OCI-LY1 (cell line): ENCODE data around the gene TMEM260.

Experiments
- H2AFZ ChIP-seq: fragments of 200-600 bp; sonication (generic), shearing (Covaris generic); 2 replicates; pipeline ENCODE4 v1.6.0; 2014; ENCODE audit warnings: antibody characterized with exemption, mild to moderate bottlenecking, low read length
- H3F3A ChIP-seq: fragments of 200-600 bp; sonication (generic), shearing (Covaris generic); 2 replicates; pipeline ENCODE4 v1.6.0; 2014; ENCODE audit warnings: mild to moderate bottlenecking, antibody characterized with exemption, low read length, moderate library complexity; ENCODE audit not compliant: insufficient read depth
- H3K27ac ChIP-seq: fragments of 200-600 bp; sonication (generic); 2 replicates; pipeline ENCODE4 v1.5.1; 2014; ENCODE audit warnings: low read length, mixed run types, mild to moderate bottlenecking, low read depth; ENCODE audit not compliant: poor library complexity, severe bottlenecking
- H3K27me3 ChIP-seq: fragments of 200-600 bp; sonication (generic); 2 replicates; pipeline ENCODE4 v1.6.0; 2014; ENCODE audit warnings: antibody characterized with exemption, mild to moderate bottlenecking, low read length, moderate library complexity; ENCODE audit not compliant: insufficient read depth
- H3K36me3 ChIP-seq: fragments of 200-600 bp; sonication (generic); 2 replicates; pipeline ENCODE4 v1.6.1; 2014; ENCODE audit warnings: mild to moderate bottlenecking, antibody characterized with exemption, low read length, moderate library complexity, mixed read lengths; ENCODE audit not compliant: insufficient read depth
- H3K4me1 ChIP-seq: fragments of 200-600 bp; sonication (generic); 2 replicates; pipeline ENCODE4 v1.5.1; 2014; ENCODE audit warnings: mild to moderate bottlenecking, low read length, moderate library complexity; ENCODE audit not compliant: insufficient read depth, severe bottlenecking
- H3K4me2 ChIP-seq: fragments of 200-600 bp; sonication (generic), shearing (Covaris generic); 2 replicates; pipeline ENCODE4 v1.6.1; 2014; ENCODE audit warnings: low read length
- H3K4me3 ChIP-seq: fragments of 200-600 bp; sonication (generic); 2 replicates; pipeline ENCODE4 v1.5.1; 2014; ENCODE audit warnings: low read length, low read depth, mild to moderate bottlenecking, mixed read lengths; ENCODE audit not compliant: poor library complexity, severe bottlenecking
- H3K79me2 ChIP-seq: fragments of 200-600 bp; shearing (Covaris generic); 2 replicates; pipeline ENCODE4 v1.6.1; 2016; ENCODE audit warnings: mixed run types, low read length, mixed read lengths; ENCODE audit not compliant: insufficient read depth
- H3K9ac ChIP-seq: fragments of 200-600 bp; sonication (generic), shearing (Covaris generic); 2 replicates; pipeline ENCODE4 v1.6.1; 2014; ENCODE audit warnings: mild to moderate bottlenecking, low read length, mixed read lengths
- H3K9me2 ChIP-seq: fragments of 200-600 bp; sonication (generic), shearing (Covaris generic); 2 replicates; pipeline ENCODE4 v1.6.1; 2014; ENCODE audit warnings: low read depth, mild to moderate bottlenecking, low read length, mixed read lengths
- H3K9me3 ChIP-seq: fragments of 200-600 bp; shearing (Covaris generic); 2 replicates; pipeline ENCODE4 v1.6.1; 2014; ENCODE audit warnings: low read length, mixed read lengths
- H4K20me1 ChIP-seq: fragments of 200-600 bp; sonication (generic), shearing (Covaris generic); 2 replicates; pipeline ENCODE4 v1.6.0; 2016; ENCODE audit warnings: mild to moderate bottlenecking, low read length; ENCODE audit not compliant: insufficient read depth
- EZH2 ChIP-seq: fragments of 200-600 bp; sonication (generic), shearing (Covaris generic); IDR thresholded peaks from 2 replicates; pipeline ENCODE4 v1.8.0; 2017; ENCODE audit warnings: borderline replicate concordance, mixed run types, mild to moderate bottlenecking, antibody characterized with exemption, low read length, moderate library complexity, mixed read lengths
- TF ChIP-seq, protein P1 (sequence below): fragments of 200-600 bp; sonication (generic), shearing (Covaris generic); IDR thresholded peaks from 2 replicates; pipeline ENCODE4 v1.5.1; 2017; ENCODE audit warnings: mild to moderate bottlenecking, antibody characterized with exemption, low read length, moderate library complexity, mixed read lengths

Gene TMEM260

DNA sequence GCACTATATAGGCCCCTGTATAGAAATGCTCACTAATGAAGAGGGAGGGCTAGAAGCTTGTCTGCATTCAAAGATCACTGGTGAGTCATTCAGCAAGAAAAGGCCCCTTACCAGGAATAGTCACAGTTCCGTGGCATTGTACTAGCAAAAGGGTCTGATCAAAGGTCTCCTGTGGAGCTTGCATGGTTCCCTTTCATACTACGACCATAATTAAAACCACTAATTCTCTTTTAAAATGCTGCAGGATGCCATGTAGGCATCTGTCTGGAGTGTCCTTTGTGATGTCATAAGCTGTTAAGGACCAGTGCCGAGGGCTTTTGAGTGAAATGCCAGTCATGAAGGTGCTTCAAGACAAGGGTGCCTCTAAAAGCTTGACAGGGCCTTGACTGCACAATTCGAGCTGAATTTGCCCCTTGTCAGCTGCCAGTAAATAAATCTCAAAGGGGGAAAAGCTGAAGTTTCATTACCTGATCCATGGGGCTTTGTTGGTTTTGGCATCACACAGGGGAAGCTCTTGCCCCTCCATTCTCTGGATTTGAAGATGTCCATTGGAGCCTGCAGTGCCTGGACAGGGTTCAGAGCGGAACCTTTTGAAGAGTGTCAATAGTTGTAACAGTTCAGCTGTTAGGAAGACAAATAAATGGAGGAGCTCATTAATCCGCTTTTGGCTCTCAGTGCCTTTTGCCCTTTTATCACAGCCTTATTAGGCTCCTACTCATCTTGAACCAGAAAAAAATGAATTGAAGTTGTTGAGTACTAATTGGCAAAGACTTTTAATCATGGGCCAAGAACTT, 69.1 kb downstream of the TMEM260 start:
- H3K36me3 ChIP-seq: no peaks in the 10 kb centered on the region
- H3K4me2 ChIP-seq: no peak overlapping the region
- no peaks in the 10 kb centered on the region for H4K20me1 ChIP-seq
- no peak overlapping the region for H3K27ac ChIP-seq
- H3K4me1 ChIP-seq: no peaks in the 10 kb centered on the region
- H3K9me3 ChIP-seq: no peaks in the 10 kb centered on the region
- TF ChIP-seq EZH2: no peak
- TF ChIP-seq, protein P1, sequence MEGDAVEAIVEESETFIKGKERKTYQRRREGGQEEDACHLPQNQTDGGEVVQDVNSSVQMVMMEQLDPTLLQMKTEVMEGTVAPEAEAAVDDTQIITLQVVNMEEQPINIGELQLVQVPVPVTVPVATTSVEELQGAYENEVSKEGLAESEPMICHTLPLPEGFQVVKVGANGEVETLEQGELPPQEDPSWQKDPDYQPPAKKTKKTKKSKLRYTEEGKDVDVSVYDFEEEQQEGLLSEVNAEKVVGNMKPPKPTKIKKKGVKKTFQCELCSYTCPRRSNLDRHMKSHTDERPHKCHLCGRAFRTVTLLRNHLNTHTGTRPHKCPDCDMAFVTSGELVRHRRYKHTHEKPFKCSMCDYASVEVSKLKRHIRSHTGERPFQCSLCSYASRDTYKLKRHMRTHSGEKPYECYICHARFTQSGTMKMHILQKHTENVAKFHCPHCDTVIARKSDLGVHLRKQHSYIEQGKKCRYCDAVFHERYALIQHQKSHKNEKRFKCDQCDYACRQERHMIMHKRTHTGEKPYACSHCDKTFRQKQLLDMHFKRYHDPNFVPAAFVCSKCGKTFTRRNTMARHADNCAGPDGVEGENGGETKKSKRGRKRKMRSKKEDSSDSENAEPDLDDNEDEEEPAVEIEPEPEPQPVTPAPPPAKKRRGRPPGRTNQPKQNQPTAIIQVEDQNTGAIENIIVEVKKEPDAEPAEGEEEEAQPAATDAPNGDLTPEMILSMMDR: no peak
- no peaks in the 10 kb centered on the region for H3K27me3 ChIP-seq
- no peaks in the 10 kb centered on the region for H3K79me2 ChIP-seq
- H3K9ac ChIP-seq: no peak overlapping the region
- H3F3A ChIP-seq: no peaks in the 10 kb centered on the region
- no peak overlapping the region for H3K4me3 ChIP-seq
- H2AFZ ChIP-seq: no peak overlapping the region
- no peaks in the 10 kb centered on the region for H3K9me2 ChIP-seq

DNA sequence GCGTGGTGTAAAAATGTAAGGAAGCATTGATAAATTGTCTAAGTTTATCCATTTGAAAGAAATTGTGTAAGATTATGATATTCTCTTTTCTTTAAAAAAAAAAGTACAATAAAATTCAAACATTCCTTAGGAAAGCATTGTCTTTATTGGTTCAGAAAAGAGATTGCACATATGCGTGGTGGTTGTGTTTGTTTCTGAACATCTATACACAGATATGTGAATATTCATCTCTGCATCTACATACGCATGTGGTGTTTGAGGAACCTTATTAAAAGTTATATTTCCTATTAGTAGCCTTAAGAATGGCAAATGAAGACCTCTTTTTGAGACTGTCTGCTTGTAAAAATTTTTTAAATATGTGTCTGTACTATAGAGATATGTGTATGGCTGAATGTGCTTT, 69.8 kb downstream of the TMEM260 start:
- TF ChIP-seq, protein P1: no peak
- TF ChIP-seq EZH2: no peak
- Histone ChIP-seq H3K36me3 (no peaks in the 10 kb centered on the region), H4K20me1 (no peaks in the 10 kb centered on the region), H3K27me3 (no peaks in the 10 kb centered on the region), H3K79me2 (no peaks in the 10 kb centered on the region), H3K4me3 (no peak overlapping the region), H3K9me3 (no peaks in the 10 kb centered on the region), H3K27ac (no peak overlapping the region), H3K4me1 (no peaks in the 10 kb centered on the region), H3K9me2 (no peaks in the 10 kb centered on the region), H2AFZ (no peak overlapping the region), H3K4me2 (no peak overlapping the region), H3K9ac (no peak overlapping the region), H3F3A (no peaks in the 10 kb centered on the region)

DNA sequence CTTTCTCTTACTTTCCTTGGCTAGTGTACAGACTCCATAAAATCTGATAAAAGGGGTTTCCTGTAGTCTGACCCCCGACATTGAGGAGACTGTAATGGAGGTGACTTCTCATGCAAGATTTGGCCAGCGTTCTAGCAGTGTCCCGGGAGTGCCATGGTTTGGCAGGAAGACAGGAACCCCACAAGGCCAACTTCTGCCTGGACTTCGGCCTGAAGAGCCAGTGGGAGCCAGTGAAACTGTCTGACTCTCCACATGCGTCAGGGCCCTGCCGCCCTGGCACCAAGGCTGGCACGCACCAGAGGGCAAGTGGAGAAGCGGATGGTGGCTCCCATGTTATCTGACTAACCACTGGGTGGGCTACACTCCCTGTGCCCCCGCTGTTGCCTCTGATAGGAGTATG, 70.5 kb downstream of the TMEM260 start:
- no peak overlapping the region for H3K4me3 ChIP-seq
- no peaks in the 10 kb centered on the region for H3F3A ChIP-seq
- H3K9ac ChIP-seq: no peak overlapping the region
- no peaks in the 10 kb centered on the region for H3K36me3 ChIP-seq
- H4K20me1 ChIP-seq: no peaks in the 10 kb centered on the region
- H3K27ac ChIP-seq: no peak overlapping the region
- H3K9me3 ChIP-seq: no peaks in the 10 kb centered on the region
- no peaks in the 10 kb centered on the region for H3K4me1 ChIP-seq
- no peaks in the 10 kb centered on the region for H3K27me3 ChIP-seq
- no peaks in the 10 kb centered on the region for H3K9me2 ChIP-seq
- TF ChIP-seq, protein P1: no peak
- no peak for TF ChIP-seq EZH2
- H3K4me2 ChIP-seq: no peak overlapping the region
- no peaks in the 10 kb centered on the region for H3K79me2 ChIP-seq
- no peak overlapping the region for H2AFZ ChIP-seq
